Fibroblast of lung (primary cell): Measurements from ENCODE around the gene GDF11. TPM values are rescaled to one million over a fixed set of nuclear protein-coding genes. Genes with fewer than 3 reads are reported as not detected.
A peak's percentile ranks its signal among the peaks of the same experiment; 100 is the strongest.

ENCODE experiments used
- DNase-seq, 2 donors: peaks; one replicate each; pipeline versions ENCODE4 v3.0.0 to v3.0.0-alpha.2; 2010; ENCODE audit warnings: low read depth in 2 of 2
- H2AFZ ChIP-seq: 2 replicates; pipeline ENCODE4 v1.5.1; 2012; ENCODE audit warnings: low read length, control low read depth, inconsistent platforms
- H3K27ac ChIP-seq: 2 replicates; pipeline ENCODE4 v1.5.1; 2011; ENCODE audit warnings: low read length, control low read depth; ENCODE audit not compliant: insufficient read depth
- H3K27me3 ChIP-seq: 2 replicates; pipeline ENCODE4 v1.5.1; 2011; ENCODE audit warnings: mild to moderate bottlenecking, low read length; ENCODE audit not compliant: control insufficient read depth, insufficient read depth
- H3K36me3 ChIP-seq: 2 replicates; pipeline ENCODE4 v1.5.1; 2011; ENCODE audit warnings: low read length; ENCODE audit not compliant: control insufficient read depth, insufficient read depth
- H3K4me1 ChIP-seq: 2 replicates; pipeline ENCODE4 v1.5.1; 2011; ENCODE audit warnings: low read length; ENCODE audit not compliant: control insufficient read depth, insufficient read depth; ENCODE audit errors: extremely low read depth
- H3K4me2 ChIP-seq: 2 replicates; pipeline ENCODE4 v1.5.1; 2011; ENCODE audit warnings: low read length, control low read depth; ENCODE audit not compliant: insufficient read depth; ENCODE audit errors: extremely low read depth
- H3K4me3 ChIP-seq, 4 experiments: fragments of 200-600 bp in 1 of 4; sonication (generic) in 1 of 4; replicated peaks in 1 of 4; 2 replicates each; pipeline ENCODE4 v1.5.1; 2011 to 2016; ENCODE audit warnings: low read length in 4 of 4, low read depth in 3 of 4, mild to moderate bottlenecking in 3 of 4, control low read depth in 2 of 4, inconsistent platforms in 1 of 4, mixed read lengths in 1 of 4; ENCODE audit not compliant: insufficient read depth in 1 of 4; ENCODE audit errors: control extremely low read depth in 1 of 4
- H3K79me2 ChIP-seq: 2 replicates; pipeline ENCODE4 v1.5.1; 2012; ENCODE audit warnings: mild to moderate bottlenecking, low read length, inconsistent platforms; ENCODE audit not compliant: control insufficient read depth, insufficient read depth
- H3K9ac ChIP-seq: 2 replicates; pipeline ENCODE4 v1.5.1; 2011; ENCODE audit warnings: mild to moderate bottlenecking, low read length, control low read depth; ENCODE audit not compliant: insufficient read depth
- H3K9me3 ChIP-seq: 2 replicates; pipeline ENCODE4 v1.5.1; 2012; ENCODE audit warnings: low read depth, low read length; ENCODE audit not compliant: control insufficient read depth, insufficient read depth
- H4K20me1 ChIP-seq: 2 replicates; pipeline ENCODE4 v1.5.1; 2011; ENCODE audit warnings: low read length; ENCODE audit not compliant: control insufficient read depth, insufficient read depth; ENCODE audit errors: extremely low read depth
- EZH2 ChIP-seq: IDR thresholded peaks from 2 replicates; pipeline ENCODE4 v1.5.1; 2012; ENCODE audit warnings: low read length, control low read depth, mild to moderate bottlenecking; ENCODE audit errors: missing control alignments
- polyA minus RNA-seq: library from RNA; depleted of rRNA, polyadenylated mRNA; stranded (reverse); fragments of >200 nt; gene quantifications from 2 replicates; pipeline ENCODE4 v1.2.3, GENCODE V29; 2011; ENCODE audit warnings: low replicate concordance
- polyA plus RNA-seq, 2 donors: library from polyadenylated mRNA; depleted of rRNA in 1 of 2; stranded (reverse) in 1 of 2; unstranded in 1 of 2; fragments of >200 nt; gene quantifications; 2 replicates each; pipeline ENCODE4 v1.2.1, GENCODE V29; 2011 to 2012; ENCODE audit warnings: missing spikeins in 1 of 2
- total RNA-seq: library from RNA; depleted of rRNA; stranded (reverse); fragments of >200 nt; gene quantifications from 2 replicates; pipeline ENCODE4 v1.2.1, GENCODE V29; 2014
- TF ChIP-seq, protein P1 (sequence below), 2 donors: IDR thresholded peaks in 1 of 2; conservative IDR thresholded peaks in 1 of 2; 1 replicate in 1 of 2; 2 replicates in 1 of 2; pipeline ENCODE4 v1.5.1; 2011 to 2012; ENCODE audit warnings: low read length in 2 of 2, control low read depth in 1 of 2, inconsistent platforms in 1 of 2, low read depth in 1 of 2, mild to moderate bottlenecking in 1 of 2

Gene GDF11
- total RNA-seq (3.1 and 4.3 TPM in 2 replicates), polyA plus RNA-seq (9.4 and 11.1 TPM in 2 replicates), polyA minus RNA-seq (27.3 and 38.4 TPM in 2 replicates)
- polyA plus RNA-seq (2012) = 19.1 and 23.6 TPM in 2 replicates

GRCh38 chr12:55742719-55743405 is at the start of gene GDF11:
Gene GDF11 (plus strand): TSS chr12:55743122. CDS start chr12:55743317, 195 bp downstream.
- Histone ChIP-seq H4K20me1 (no peaks in the 10 kb centered on the region), H3K4me2 (peak within 1 kb of the TSS; percentile 96), H3K4me3 (peak within 1 kb of the TSS; percentile 70 to 83 (median 74)), H3K4me1 (peaks cover 19% of the 10 kb centered on the region), H3K9me3 (no peaks in the 10 kb centered on the region), H2AFZ (peak within 1 kb of the TSS; percentile 80), H3K36me3 (no peaks in the 10 kb centered on the region), H3K79me2 (no peaks in the 10 kb centered on the region), H3K27ac (peak within 1 kb of the TSS; percentile 24), H3K9ac (peak within 1 kb of the TSS; percentile 63), H3K27me3 (no peaks in the 10 kb centered on the region)
- no peak for TF ChIP-seq EZH2
- TF ChIP-seq, protein P1, sequence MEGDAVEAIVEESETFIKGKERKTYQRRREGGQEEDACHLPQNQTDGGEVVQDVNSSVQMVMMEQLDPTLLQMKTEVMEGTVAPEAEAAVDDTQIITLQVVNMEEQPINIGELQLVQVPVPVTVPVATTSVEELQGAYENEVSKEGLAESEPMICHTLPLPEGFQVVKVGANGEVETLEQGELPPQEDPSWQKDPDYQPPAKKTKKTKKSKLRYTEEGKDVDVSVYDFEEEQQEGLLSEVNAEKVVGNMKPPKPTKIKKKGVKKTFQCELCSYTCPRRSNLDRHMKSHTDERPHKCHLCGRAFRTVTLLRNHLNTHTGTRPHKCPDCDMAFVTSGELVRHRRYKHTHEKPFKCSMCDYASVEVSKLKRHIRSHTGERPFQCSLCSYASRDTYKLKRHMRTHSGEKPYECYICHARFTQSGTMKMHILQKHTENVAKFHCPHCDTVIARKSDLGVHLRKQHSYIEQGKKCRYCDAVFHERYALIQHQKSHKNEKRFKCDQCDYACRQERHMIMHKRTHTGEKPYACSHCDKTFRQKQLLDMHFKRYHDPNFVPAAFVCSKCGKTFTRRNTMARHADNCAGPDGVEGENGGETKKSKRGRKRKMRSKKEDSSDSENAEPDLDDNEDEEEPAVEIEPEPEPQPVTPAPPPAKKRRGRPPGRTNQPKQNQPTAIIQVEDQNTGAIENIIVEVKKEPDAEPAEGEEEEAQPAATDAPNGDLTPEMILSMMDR (conservative IDR thresholded peaks at IDR 0.05 in 1 of 2, IDR thresholded peaks at IDR 0.05 in 1 of 2; ENCODE audit: low read depth in 1 of 2, low read length in 2 of 2) = no peak
- peak; percentile 73 to 76 for DNase-seq

DNA sequence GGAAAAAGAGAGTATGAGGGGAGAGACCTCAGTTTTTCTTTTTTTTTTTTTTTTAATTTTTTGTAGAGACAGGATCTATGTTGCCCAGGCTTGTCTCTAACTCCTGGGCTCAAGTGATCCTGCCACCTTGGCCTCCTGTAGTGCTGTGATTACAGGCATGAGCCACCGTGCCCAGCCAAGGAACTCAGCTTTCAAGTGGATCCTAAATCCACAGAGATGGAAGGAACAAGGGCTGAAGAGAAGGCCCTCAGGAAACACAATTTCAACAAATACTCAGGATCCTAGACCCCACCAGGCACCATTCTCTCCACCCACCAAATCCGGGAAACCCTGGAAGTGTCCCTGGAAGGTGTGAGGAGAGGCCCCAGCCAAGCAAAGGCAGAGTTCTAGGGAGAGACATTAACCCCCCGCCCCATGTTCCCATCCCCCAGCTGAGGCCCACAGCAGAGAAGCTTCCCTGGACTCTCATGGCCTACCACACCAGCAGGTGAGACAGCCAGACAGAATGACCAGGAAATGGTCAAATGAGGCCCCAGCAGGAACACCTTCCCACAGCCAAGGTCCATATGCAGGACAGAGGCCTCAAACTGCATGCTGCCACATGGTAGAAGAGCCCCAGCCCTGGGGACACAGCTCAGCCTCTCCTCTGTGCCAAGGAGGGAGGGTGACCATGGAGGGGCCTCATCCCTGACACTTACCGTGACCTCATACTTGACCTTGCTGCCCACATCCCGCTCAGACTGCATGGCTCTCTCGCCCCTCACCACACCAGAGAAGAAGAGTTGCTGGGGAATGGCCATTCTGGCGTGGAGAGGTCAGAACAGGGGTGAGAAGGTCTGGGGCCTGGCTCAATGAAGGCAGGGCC is 49.4 kb upstream of the GDF11 start:
- no peak overlapping the region for H3K4me2 ChIP-seq
- no peak for TF ChIP-seq EZH2
- TF ChIP-seq, protein P1 (conservative IDR thresholded peaks at IDR 0.05 in 1 of 2, IDR thresholded peaks at IDR 0.05 in 1 of 2; ENCODE audit: low read depth in 1 of 2, low read length in 2 of 2) = no peak
- peaks cover 15% of the 10 kb centered on the region for H3K36me3 ChIP-seq
- H3K79me2 ChIP-seq = no peaks in the 10 kb centered on the region
- no peak overlapping the region for H2AFZ ChIP-seq
- no peaks in the 10 kb centered on the region for H3K27me3 ChIP-seq
- no peak overlapping the region for H3K9ac ChIP-seq
- no peaks in the 10 kb centered on the region for H3K4me1 ChIP-seq
- no peak overlapping the region for H3K27ac ChIP-seq
- no peak overlapping the region for H3K4me3 ChIP-seq
- no peak for DNase-seq
- no peaks in the 10 kb centered on the region for H4K20me1 ChIP-seq
- H3K9me3 ChIP-seq = no peaks in the 10 kb centered on the region

GRCh38 chr12:55694188-55694515 is 48.8 kb upstream of the GDF11 start:
- DNase-seq = no peak
- Histone ChIP-seq H3K4me1 (no peaks in the 10 kb centered on the region), H3K9me3 (no peaks in the 10 kb centered on the region), H3K27ac (no peak overlapping the region), H3K27me3 (no peaks in the 10 kb centered on the region), H3K79me2 (no peaks in the 10 kb centered on the region), H4K20me1 (no peaks in the 10 kb centered on the region), H3K9ac (no peak overlapping the region), H3K4me3 (no peak overlapping the region), H3K4me2 (no peak overlapping the region), H3K36me3 (peaks cover 15% of the 10 kb centered on the region), H2AFZ (no peak overlapping the region)
- TF ChIP-seq, protein P1 (conservative IDR thresholded peaks at IDR 0.05 in 1 of 2, IDR thresholded peaks at IDR 0.05 in 1 of 2; ENCODE audit: low read depth in 1 of 2, low read length in 2 of 2) = no peak
- no peak for TF ChIP-seq EZH2
